ENCODE measurements around the gene RNASE2.
A peak's percentile ranks its signal among the peaks of the same experiment; 100 is the strongest.

- TF ChIP-seq, protein P1, sequence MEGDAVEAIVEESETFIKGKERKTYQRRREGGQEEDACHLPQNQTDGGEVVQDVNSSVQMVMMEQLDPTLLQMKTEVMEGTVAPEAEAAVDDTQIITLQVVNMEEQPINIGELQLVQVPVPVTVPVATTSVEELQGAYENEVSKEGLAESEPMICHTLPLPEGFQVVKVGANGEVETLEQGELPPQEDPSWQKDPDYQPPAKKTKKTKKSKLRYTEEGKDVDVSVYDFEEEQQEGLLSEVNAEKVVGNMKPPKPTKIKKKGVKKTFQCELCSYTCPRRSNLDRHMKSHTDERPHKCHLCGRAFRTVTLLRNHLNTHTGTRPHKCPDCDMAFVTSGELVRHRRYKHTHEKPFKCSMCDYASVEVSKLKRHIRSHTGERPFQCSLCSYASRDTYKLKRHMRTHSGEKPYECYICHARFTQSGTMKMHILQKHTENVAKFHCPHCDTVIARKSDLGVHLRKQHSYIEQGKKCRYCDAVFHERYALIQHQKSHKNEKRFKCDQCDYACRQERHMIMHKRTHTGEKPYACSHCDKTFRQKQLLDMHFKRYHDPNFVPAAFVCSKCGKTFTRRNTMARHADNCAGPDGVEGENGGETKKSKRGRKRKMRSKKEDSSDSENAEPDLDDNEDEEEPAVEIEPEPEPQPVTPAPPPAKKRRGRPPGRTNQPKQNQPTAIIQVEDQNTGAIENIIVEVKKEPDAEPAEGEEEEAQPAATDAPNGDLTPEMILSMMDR (conservative IDR thresholded peaks at IDR 0.05): peak; percentile 76
- TF ChIP-seq EZH2 (IDR thresholded peaks at IDR 0.05; ENCODE audit: low read depth): no peak
Measured at GRCh38 chr14:20970983-20971704, 15.9 kb downstream of the RNASE2 start.
